ENCODE measurements around the gene TMEM231.
"Not testable (repeated sequence)": the region's sequence is repeated elsewhere in the genome, so short reads cannot be mapped to it uniquely, and the experiment has no call there.

TMEM231 gene

DNA sequence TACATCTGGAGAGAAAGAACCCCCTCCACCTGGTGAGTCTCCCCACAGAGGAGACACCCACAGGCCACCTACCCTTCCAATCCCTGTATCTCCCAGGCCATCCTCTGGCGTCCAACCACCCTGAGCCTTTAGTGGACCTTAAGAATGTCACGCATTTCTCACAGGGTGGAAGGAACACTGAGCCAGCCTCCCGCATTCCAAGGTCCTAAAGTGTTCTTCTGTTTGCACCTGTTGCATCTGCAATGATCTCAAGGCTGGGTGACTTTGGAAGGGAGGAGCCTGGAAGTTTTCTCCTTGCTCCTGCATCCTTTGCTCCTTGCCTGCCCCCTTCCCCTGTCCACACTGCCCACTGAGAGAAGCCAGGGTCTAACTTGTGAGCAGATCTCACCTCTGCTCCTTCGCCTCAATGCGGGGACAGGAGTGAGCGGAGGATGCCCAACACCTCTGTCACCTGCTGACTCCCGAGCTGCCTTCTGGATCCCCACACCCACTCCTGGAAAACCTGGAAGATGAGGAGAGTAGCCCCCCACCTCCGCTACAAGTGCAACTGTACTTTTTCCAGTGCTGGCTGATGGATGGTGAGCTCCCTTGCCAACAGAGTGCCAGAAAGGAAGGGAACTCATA lies 23.8 kb downstream of the TMEM231 start:
- WGBS (ENCODE audit: insufficient coverage, insufficient read length) = no CpG with 5 or more reads among the region's 8 CpGs

DNA sequence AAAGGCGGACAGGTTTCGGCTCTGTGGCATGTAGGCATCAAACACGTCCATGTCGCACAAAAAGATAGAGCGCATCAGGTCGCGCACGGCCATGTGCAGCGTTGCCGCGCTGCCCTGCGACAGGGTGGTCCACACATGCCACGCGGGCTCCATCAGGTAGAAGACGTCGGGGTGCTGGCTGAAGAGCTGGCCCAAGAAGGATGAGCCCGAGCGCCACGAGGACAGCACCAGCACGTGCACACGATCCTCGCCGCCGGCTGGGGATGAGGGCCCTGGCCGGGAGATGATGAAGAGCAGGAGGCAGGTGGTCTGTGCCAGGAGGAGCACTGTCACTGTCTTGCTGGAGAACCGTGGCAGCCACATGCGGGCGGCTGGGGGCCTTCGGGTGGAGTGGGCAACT lies 26.1 kb downstream of the TMEM231 start:
- no peaks in the 10 kb centered on the region; the same call in 1 of the 2 replicates for H3K4me1 ChIP-seq (ENCODE audit: control insufficient read depth, insufficient read depth, low read length)

More for the DNA sequence above, 23.8 kb downstream of the TMEM231 start:
- no peak overlapping the region for H3K4me3 ChIP-seq (ENCODE audit: low read length)
- no peaks in the 10 kb centered on the region for H3K27me3 ChIP-seq (ENCODE audit: control insufficient read depth, insufficient read depth, low read length)
- H3K36me3 ChIP-seq (ENCODE audit: control insufficient read depth, insufficient read depth, low read length) = no peaks in the 10 kb centered on the region; the same call in 1 of the 2 replicates
- H3K4me1 ChIP-seq (ENCODE audit: control insufficient read depth, insufficient read depth, low read length) = no peaks in the 10 kb centered on the region; the same call in 1 of the 2 replicates
- H3K9me3 ChIP-seq (ENCODE audit: control insufficient read depth, insufficient read depth, low read length) = no peaks in the 10 kb centered on the region
- H3K27ac ChIP-seq (ENCODE audit: low read length) = no peak overlapping the region
- DNase-seq (ENCODE audit: low read depth, low spot score) = no peak

DNA sequence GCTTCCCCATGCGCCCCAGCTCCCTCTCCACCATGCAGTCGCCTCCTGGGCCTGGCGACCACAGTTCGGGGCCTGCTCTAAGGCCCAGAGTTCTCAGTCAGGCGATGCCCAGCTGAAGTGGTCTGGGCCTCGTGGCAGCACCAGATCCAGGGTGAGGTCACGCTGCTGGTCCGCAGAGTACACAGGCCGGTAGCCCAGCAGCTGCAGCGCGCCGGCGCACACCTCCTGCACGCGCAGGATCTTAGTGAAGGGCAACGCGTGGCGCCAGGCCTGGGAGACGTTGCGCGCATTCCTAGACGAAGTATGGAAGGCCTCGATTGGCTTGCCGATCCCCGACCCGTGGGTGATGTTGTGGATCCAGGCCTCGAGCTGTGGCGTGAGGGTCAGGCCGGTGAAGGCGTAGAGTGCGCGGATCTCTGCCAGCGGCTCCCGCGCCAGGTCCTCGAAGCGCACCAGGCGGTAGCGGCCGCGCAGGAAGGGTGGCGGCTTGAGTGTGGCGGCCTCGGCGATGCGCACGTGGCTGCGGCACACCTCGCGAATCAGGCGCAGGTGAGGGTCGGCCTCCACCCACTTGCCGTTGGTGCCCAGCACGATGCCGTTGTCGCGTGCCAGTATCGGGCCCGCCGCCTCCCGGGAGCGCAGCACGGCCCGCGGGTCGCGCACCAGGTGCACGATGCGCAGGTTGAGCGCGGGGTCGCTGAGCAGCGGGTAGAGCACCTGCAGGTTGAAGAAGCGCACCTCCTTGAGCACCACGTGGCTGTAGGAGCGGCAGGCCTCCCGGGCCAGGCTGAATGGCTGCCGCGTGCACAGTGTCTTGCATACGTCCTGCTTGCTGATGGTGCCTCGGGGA lies 26.8 kb downstream of the TMEM231 start:
- Histone ChIP-seq H3K27ac (ENCODE audit: low read length) (no peak overlapping the region), H3K9me3 (ENCODE audit: control insufficient read depth, insufficient read depth, low read length) (no peaks in the 10 kb centered on the region), H3K4me1 (ENCODE audit: control insufficient read depth, insufficient read depth, low read length) (no peaks in the 10 kb centered on the region; the same call in 1 of the 2 replicates), H3K4me3 (ENCODE audit: low read length) (no peak overlapping the region), H3K27me3 (ENCODE audit: control insufficient read depth, insufficient read depth, low read length) (no peaks in the 10 kb centered on the region), H3K36me3 (ENCODE audit: control insufficient read depth, insufficient read depth, low read length) (no peaks in the 10 kb centered on the region; the same call in 1 of the 2 replicates)
- no CpG with 5 or more reads among the region's 81 CpGs for WGBS (ENCODE audit: insufficient coverage, insufficient read length)
- no peak for DNase-seq (ENCODE audit: low read depth, low spot score)

More for the DNA sequence above, 26.1 kb downstream of the TMEM231 start:
- H3K27me3 ChIP-seq (ENCODE audit: control insufficient read depth, insufficient read depth, low read length) = no peaks in the 10 kb centered on the region
- H3K27ac ChIP-seq (ENCODE audit: low read length) = no peak overlapping the region
- WGBS (ENCODE audit: insufficient coverage, insufficient read length) = no CpG with 5 or more reads among the region's 29 CpGs
- no peaks in the 10 kb centered on the region for H3K9me3 ChIP-seq (ENCODE audit: control insufficient read depth, insufficient read depth, low read length)
- no peak overlapping the region for H3K4me3 ChIP-seq (ENCODE audit: low read length)
- no peak for DNase-seq (ENCODE audit: low read depth, low spot score)
- H3K36me3 ChIP-seq (ENCODE audit: control insufficient read depth, insufficient read depth, low read length) = no peaks in the 10 kb centered on the region; the same call in 1 of the 2 replicates

DNA sequence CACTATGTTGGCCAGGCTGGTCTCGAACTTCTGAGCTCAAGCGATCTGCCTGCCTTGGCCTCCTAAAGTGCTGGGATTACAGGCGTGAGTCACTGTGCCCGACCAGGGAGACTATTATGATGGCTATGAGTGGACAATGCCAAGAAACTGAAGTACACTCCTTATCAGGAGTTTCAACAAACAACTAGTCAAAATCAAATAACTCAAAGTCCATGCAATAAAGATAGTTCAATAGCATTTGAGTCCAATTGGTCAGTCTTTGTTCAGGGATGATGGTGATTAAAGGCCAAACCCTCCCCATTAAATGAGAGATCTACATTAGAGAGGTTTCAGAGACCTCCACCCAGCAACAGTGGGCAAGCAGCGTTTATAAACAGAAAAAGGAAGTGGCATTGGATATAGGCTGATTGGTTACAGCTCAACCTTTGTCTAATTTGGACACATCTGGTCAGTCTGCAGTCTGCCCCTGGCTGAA lies 28.2 kb downstream of the TMEM231 start:
- no peaks in the 10 kb centered on the region for H3K9me3 ChIP-seq (ENCODE audit: control insufficient read depth, insufficient read depth, low read length)
- H3K36me3 ChIP-seq (ENCODE audit: control insufficient read depth, insufficient read depth, low read length) = no peaks in the 10 kb centered on the region; the same call in 1 of the 2 replicates
- no peak overlapping the region for H3K4me3 ChIP-seq (ENCODE audit: low read length)
- no peak for DNase-seq (ENCODE audit: low read depth, low spot score)
- no peak overlapping the region for H3K27ac ChIP-seq (ENCODE audit: low read length)
- WGBS (ENCODE audit: insufficient coverage, insufficient read length) = no CpG with 5 or more reads among the region's 5 CpGs
- H3K27me3 ChIP-seq (ENCODE audit: control insufficient read depth, insufficient read depth, low read length) = no peaks in the 10 kb centered on the region
- no peaks in the 10 kb centered on the region; the same call in 1 of the 2 replicates for H3K4me1 ChIP-seq (ENCODE audit: control insufficient read depth, insufficient read depth, low read length)

GRCh38 chr16:75526032-75526790 lies 29.8 kb downstream of the TMEM231 start:
- Histone ChIP-seq H3K27ac (ENCODE audit: low read length) (no peak overlapping the region), H3K4me1 (ENCODE audit: control insufficient read depth, insufficient read depth, low read length) (no peaks in the 10 kb centered on the region; the same call in 1 of the 2 replicates), H3K9me3 (ENCODE audit: control insufficient read depth, insufficient read depth, low read length) (no peaks in the 10 kb centered on the region), H3K4me3 (ENCODE audit: low read length) (no peak overlapping the region), H3K36me3 (ENCODE audit: control insufficient read depth, insufficient read depth, low read length) (no peaks in the 10 kb centered on the region; the same call in 1 of the 2 replicates), H3K27me3 (ENCODE audit: control insufficient read depth, insufficient read depth, low read length) (no peaks in the 10 kb centered on the region)
- no peak for DNase-seq (ENCODE audit: low read depth, low spot score)
- WGBS (ENCODE audit: insufficient coverage, insufficient read length) = no CpG with 5 or more reads among the region's 5 CpGs

DNA sequence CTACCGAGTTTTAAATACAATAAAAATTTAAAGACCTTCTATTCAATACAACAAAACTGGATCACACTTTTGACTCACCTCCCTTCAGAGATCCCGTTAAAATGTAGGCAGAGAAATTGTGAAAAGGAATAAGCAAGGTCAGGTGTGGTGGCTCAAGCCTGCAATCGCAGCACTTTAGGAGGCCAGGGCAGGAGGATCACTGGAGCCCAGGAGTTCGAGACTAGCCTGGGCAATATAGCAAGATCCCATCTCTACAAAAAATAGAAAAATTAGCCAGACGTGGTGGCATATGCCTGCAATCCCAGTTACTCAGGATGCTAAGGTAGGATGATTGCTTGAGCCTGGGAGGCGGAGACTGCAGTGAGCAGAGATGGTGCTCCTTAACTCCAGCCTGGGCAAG lies 36.9 kb downstream of the TMEM231 start:
- Histone ChIP-seq H3K36me3 (ENCODE audit: control insufficient read depth, insufficient read depth, low read length) (no peaks in the 10 kb centered on the region), H3K27ac (ENCODE audit: low read length) (no peak overlapping the region), H3K4me1 (ENCODE audit: control insufficient read depth, insufficient read depth, low read length) (no peaks in the 10 kb centered on the region), H3K27me3 (ENCODE audit: control insufficient read depth, insufficient read depth, low read length) (no peaks in the 10 kb centered on the region), H3K9me3 (ENCODE audit: control insufficient read depth, insufficient read depth, low read length) (no peaks in the 10 kb centered on the region), H3K4me3 (ENCODE audit: low read length) (no peak overlapping the region)
- DNase-seq (ENCODE audit: low read depth, low spot score) = no peak
- no CpG with 5 or more reads among the region's 6 CpGs for WGBS (ENCODE audit: insufficient coverage, insufficient read length)

DNA sequence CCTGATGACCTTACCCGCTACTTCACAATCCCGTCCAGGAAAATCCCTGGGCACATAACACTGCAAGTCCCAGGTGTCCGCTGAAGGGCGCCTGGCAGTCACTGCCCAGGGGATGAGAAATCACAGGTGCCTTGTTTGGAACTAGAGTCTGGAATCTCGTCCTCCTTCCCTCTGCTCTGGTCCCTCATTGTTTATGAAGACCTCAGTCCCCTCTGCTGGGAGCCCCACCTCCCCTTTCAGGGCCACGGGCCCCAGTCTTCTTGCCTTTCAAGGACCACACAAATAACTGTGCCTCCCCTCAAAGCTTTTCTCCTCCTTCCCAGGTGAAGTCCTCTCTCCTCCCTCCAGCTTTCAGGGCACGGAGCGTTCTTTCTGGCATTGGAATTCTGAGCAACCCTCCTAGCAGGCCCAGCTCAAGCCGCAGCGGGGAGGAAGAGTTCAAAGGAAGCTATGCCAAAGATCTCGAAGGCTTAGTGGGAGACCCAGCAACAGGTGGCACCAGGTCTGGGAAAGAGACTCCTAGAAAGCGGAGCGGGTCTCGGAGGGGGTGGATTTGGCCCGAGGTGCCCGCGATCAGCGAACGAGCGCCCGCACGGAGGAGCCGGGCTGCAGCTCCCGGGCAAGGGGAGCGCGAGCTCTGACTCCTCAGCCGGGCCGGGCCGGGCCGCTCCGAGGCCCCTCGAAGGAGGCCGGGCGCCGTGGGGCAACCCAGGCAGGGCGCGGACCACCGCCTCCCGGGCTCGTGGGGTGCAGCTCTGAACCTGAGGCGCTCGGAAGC lies 39.7 kb downstream of the TMEM231 start:
- not testable (repeated sequence) for H3K4me1 ChIP-seq (ENCODE audit: control insufficient read depth, insufficient read depth, low read length); H3K27me3 ChIP-seq (ENCODE audit: control insufficient read depth, insufficient read depth, low read length); H3K9me3 ChIP-seq (ENCODE audit: control insufficient read depth, insufficient read depth, low read length); H3K27ac ChIP-seq (ENCODE audit: low read length); H3K36me3 ChIP-seq (ENCODE audit: control insufficient read depth, insufficient read depth, low read length); DNase-seq (ENCODE audit: low read depth, low spot score)
- WGBS (ENCODE audit: insufficient coverage, insufficient read length) = no CpG with 5 or more reads among the region's 42 CpGs
- H3K4me3 ChIP-seq (ENCODE audit: low read length) = peak overlapping the region; percentile 81; the same call in 1 of the 2 replicates

DNA sequence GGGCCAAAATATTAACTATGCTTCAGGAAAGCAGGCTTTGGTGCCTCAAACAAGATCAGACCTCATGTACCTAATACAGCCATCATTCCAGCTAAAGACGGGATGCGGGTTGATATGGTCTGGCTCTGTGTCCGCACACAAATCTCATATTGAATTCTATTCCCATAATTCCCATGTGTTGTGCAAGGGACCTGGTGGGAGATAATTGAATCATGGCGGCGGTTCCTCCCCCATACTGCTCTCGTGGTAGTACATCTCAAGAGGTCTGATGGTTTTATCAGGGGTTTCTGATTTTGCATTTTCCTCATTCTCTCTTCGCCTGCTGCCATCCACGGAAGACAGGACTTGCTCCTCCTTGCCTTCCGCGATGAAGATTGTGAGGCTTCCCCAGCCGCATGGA lies 41.8 kb downstream of the TMEM231 start:
- H3K27ac ChIP-seq (ENCODE audit: low read length) = no peak overlapping the region
- WGBS (ENCODE audit: insufficient coverage, insufficient read length) = no CpG with 5 or more reads among the region's 11 CpGs
- no peak overlapping the region for H3K4me3 ChIP-seq (ENCODE audit: low read length)
- H3K36me3 ChIP-seq (ENCODE audit: control insufficient read depth, insufficient read depth, low read length) = no peaks in the 10 kb centered on the region
- H3K9me3 ChIP-seq (ENCODE audit: control insufficient read depth, insufficient read depth, low read length) = no peaks in the 10 kb centered on the region
- H3K4me1 ChIP-seq (ENCODE audit: control insufficient read depth, insufficient read depth, low read length) = no peaks in the 10 kb centered on the region
- H3K27me3 ChIP-seq (ENCODE audit: control insufficient read depth, insufficient read depth, low read length) = no peaks in the 10 kb centered on the region
- DNase-seq (ENCODE audit: low read depth, low spot score) = no peak

- no peak overlapping the region for H3K4me3 ChIP-seq (ENCODE audit: low read length)
- WGBS (ENCODE audit: insufficient coverage, insufficient read length) = no CpG with 5 or more reads among the region's 7 CpGs
- no peak for DNase-seq (ENCODE audit: low read depth, low spot score)
- H3K27me3 ChIP-seq (ENCODE audit: control insufficient read depth, insufficient read depth, low read length) = no peaks in the 10 kb centered on the region
- no peaks in the 10 kb centered on the region for H3K36me3 ChIP-seq (ENCODE audit: control insufficient read depth, insufficient read depth, low read length)
- H3K27ac ChIP-seq (ENCODE audit: low read length) = no peak overlapping the region
- H3K4me1 ChIP-seq (ENCODE audit: control insufficient read depth, insufficient read depth, low read length) = no peaks in the 10 kb centered on the region
- no peaks in the 10 kb centered on the region for H3K9me3 ChIP-seq (ENCODE audit: control insufficient read depth, insufficient read depth, low read length)
Measured at GRCh38 chr16:75506574-75506973, 49.5 kb downstream of the TMEM231 start.
